Cardiac muscle cell (in vitro differentiated cells and primary cell): ENCODE data around the gene UBE2Z. TPM values are rescaled to one million over a fixed set of nuclear protein-coding genes. Genes with fewer than 3 reads are reported as not detected.

Experiments
- DNase-seq, 2 donors: peaks; one replicate each; pipeline versions ENCODE4 v3.0.0 to v3.0.0-alpha.2; 2010 to 2017; ENCODE audit warnings: low read depth in 1 of 2, low spot score in 1 of 2
- H3K27ac ChIP-seq: fragments of 200-600 bp; sonication (generic); 2 replicates; pipeline ENCODE4 v1.5.1; 2016
- H3K27me3 ChIP-seq: fragments of 200-600 bp; sonication (generic); 2 replicates; pipeline ENCODE4 v1.6.0; 2016; ENCODE audit warnings: control low read depth
- H3K36me3 ChIP-seq: fragments of 200-600 bp; sonication (generic); 2 replicates; pipeline ENCODE4 v1.5.1; 2016; ENCODE audit warnings: control low read depth
- H3K4me1 ChIP-seq: fragments of 200-600 bp; sonication (generic); 2 replicates; pipeline ENCODE4 v1.8.1; 2017; ENCODE audit warnings: low read depth, mild to moderate bottlenecking, mixed run types
- H3K4me3 ChIP-seq: fragments of 200-600 bp; sonication (generic); 2 replicates; pipeline ENCODE4 v1.5.1; 2016; ENCODE audit warnings: mild to moderate bottlenecking
- H3K9me3 ChIP-seq: fragments of 200-600 bp; sonication (generic); 2 replicates; pipeline ENCODE4 v1.5.1; 2017; ENCODE audit warnings: low read depth, mild to moderate bottlenecking, control low read depth
- polyA plus RNA-seq: library from polyadenylated mRNA; unstranded; fragments of >200 nt; fragmentation: Nextera tagmentation; extraction: Ambion mirVana; gene quantifications from 2 replicates; pipeline ENCODE4 v1.2.1, GENCODE V29; 2016
- total RNA-seq: library from RNA; depleted of rRNA; stranded (reverse); fragments of >200 nt; gene quantifications from 2 replicates; pipeline ENCODE4 v1.2.3, GENCODE V29; 2016
- TF ChIP-seq, protein P1 (sequence below): IDR thresholded peaks from 2 replicates; pipeline ENCODE4 v1.5.1; 2012; ENCODE audit warnings: low read depth, mild to moderate bottlenecking, low read length

UBE2Z gene
- total and polyA plus RNA-seq, 2 experiments from 2014 or later, result 54.1 to 61.7 TPM

DNA sequence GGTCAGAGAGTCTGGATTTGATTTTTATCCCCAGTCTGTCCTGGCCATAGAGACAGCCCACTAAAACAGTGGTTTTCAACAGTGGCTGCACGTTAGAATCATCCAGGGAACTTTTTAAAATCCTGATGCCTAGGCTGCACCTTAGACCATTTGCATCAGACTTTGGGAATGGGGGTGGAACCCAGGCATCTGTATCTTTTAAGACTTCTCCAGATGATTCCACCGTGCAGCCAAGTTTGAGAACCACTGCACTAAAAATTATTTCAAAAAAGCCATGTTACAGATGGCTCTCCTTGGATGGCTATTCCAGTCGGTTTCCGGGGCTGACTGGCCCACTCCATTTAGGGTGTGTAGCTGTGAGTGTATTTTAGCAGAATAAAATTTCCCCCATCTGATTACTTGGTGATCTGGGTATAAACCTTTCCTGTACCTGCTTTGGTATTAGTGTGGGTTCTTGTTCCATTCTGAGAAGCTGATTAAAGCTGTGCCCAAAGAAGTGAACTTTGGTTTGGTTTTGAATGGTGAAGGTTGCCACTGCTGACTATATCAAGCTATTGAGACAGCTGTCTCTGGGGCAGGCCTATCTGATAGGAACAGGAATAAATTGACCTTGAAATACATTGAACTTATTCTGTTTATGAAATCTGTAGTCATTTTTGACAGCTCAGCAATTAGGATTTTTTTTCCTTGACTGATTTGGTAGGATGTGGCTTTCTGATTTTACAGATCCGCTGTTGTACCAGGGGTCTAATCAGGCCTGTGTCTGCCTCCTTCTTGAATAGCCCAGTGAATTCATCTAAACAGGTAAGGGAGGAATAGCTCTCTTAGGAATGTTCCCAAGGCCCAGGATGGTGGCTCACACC is 14.3 kb upstream of the UBE2Z start:
- no peaks in the 10 kb centered on the region for H3K27me3 ChIP-seq
- TF ChIP-seq, protein P1, sequence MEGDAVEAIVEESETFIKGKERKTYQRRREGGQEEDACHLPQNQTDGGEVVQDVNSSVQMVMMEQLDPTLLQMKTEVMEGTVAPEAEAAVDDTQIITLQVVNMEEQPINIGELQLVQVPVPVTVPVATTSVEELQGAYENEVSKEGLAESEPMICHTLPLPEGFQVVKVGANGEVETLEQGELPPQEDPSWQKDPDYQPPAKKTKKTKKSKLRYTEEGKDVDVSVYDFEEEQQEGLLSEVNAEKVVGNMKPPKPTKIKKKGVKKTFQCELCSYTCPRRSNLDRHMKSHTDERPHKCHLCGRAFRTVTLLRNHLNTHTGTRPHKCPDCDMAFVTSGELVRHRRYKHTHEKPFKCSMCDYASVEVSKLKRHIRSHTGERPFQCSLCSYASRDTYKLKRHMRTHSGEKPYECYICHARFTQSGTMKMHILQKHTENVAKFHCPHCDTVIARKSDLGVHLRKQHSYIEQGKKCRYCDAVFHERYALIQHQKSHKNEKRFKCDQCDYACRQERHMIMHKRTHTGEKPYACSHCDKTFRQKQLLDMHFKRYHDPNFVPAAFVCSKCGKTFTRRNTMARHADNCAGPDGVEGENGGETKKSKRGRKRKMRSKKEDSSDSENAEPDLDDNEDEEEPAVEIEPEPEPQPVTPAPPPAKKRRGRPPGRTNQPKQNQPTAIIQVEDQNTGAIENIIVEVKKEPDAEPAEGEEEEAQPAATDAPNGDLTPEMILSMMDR, result no peak
- H3K9me3 ChIP-seq, result no peaks in the 10 kb centered on the region
- no peaks in the 10 kb centered on the region for H3K4me1 ChIP-seq
- H3K4me3 ChIP-seq, result peak overlapping the region; percentile 66
- H3K27ac ChIP-seq, result peak overlapping the region; percentile 84
- DNase-seq, result no peak
- peaks cover 7% of the 10 kb centered on the region for H3K36me3 ChIP-seq

DNA sequence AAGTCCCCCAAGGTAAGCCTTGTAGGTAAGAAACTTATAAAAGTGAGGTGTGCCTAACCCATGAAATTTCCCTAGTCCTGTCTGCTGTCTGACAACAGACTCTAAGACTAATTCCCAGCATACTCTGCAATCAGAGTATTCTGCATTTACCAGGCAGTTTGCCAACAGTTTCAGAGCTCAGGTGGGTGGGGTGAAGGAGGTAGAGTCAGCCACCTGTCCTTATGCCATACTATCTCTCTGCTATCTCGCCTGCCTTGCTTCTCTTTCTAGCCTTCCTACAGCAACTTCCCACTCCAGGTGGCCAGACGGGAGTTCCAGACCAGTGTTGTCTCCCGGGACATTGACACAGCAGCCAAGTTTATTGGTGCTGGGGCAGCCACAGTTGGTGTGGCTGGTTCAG is 13.3 kb upstream of the UBE2Z start:
- TF ChIP-seq, protein P1, result no peak
- no peak for DNase-seq
- no peak overlapping the region for H3K4me3 ChIP-seq
- H3K4me1 ChIP-seq, result no peaks in the 10 kb centered on the region
- H3K36me3 ChIP-seq, result peaks cover 7% of the 10 kb centered on the region
- H3K27ac ChIP-seq, result no peak overlapping the region
- H3K27me3 ChIP-seq, result no peaks in the 10 kb centered on the region
- H3K9me3 ChIP-seq, result no peaks in the 10 kb centered on the region

DNA sequence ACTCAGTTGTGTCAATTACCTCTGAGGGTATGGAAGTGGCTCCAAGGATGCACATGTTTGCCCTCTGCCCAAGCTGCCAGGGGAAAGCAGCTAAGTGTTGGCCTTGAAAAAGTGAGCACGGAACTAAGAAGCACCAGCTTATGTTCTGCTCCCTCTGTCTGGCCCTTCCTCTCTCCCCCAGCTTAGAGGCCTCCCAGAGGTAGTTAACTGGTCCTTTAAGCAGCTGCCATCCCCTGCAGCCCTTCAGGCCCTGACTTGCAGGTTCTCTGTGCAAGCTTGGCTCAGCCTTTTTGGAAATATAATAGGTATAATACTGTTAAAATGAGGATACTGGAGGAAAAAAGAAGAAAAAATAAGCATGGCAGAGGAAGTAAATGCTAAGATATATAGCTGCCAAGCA is 7.0 kb upstream of the UBE2Z start:
- no peaks in the 10 kb centered on the region for H3K4me1 ChIP-seq
- H3K9me3 ChIP-seq, result no peaks in the 10 kb centered on the region
- H3K4me3 ChIP-seq, result no peak overlapping the region
- H3K27me3 ChIP-seq, result no peaks in the 10 kb centered on the region
- no peak overlapping the region for H3K27ac ChIP-seq
- no peak for DNase-seq
- TF ChIP-seq, protein P1, result no peak
- H3K36me3 ChIP-seq, result peaks cover 2% of the 10 kb centered on the region

DNA sequence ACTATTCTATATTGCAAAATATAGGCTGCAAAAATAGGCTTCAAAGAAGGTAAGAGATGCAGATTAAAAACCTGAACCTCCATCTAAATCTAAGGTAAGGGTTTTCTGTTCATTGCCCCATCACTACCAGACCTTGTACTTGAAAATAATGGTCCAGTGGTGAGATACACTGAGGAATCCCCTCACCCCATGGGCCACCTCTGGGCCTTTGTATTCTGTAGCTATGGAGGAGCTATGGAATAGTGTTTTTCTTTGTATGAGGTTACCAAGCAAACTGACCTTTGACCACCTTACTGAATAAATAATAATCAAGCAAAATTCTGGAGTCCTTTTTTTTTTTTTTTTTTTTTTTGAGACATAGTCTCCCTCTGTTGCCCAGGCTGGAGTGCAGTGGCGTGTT is 4.8 kb upstream of the UBE2Z start:
- no peaks in the 10 kb centered on the region for H3K27me3 ChIP-seq
- no peaks in the 10 kb centered on the region for H3K9me3 ChIP-seq
- no peaks in the 10 kb centered on the region for H3K36me3 ChIP-seq
- no peak overlapping the region for H3K27ac ChIP-seq
- H3K4me3 ChIP-seq, result no peak overlapping the region
- TF ChIP-seq, protein P1, result no peak
- peaks cover 4% of the 10 kb centered on the region for H3K4me1 ChIP-seq
- no peak for DNase-seq

DNA sequence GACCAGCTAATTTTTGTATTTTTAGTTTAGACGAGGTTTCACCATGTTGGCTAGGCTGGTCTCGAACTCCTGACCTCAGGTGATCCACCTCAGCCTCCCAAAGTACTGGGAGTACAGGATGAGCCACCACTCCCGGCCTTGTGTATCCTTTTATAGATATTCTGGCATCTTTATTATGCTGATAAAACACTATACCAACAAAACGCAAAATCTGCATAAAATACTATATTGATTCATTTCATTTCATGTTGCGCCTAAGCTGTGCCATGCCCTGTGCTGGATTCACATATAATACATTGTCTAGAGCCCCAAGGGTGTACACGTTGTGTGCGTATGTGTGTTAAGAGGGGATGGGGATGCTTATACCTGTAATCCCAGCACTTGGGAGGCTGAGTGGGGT is 3.8 kb upstream of the UBE2Z start:
- Histone ChIP-seq H3K4me1 (peaks cover 6% of the 10 kb centered on the region), H3K4me3 (no peak overlapping the region), H3K27ac (no peak overlapping the region), H3K9me3 (no peaks in the 10 kb centered on the region), H3K27me3 (no peaks in the 10 kb centered on the region), H3K36me3 (no peaks in the 10 kb centered on the region)
- DNase-seq, result no peak
- TF ChIP-seq, protein P1, result no peak
